OCI-LY1 (cell line): ENCODE measurements around the gene POLR2L.

ENCODE experiments used
- EZH2 ChIP-seq: fragments of 200-600 bp; sonication (generic), shearing (Covaris generic); IDR thresholded peaks from 2 replicates; pipeline ENCODE4 v1.8.0; 2017; ENCODE audit warnings: borderline replicate concordance, mixed run types, mild to moderate bottlenecking, antibody characterized with exemption, low read length, moderate library complexity, mixed read lengths
- TF ChIP-seq, protein P1 (sequence below): fragments of 200-600 bp; sonication (generic), shearing (Covaris generic); IDR thresholded peaks from 2 replicates; pipeline ENCODE4 v1.5.1; 2017; ENCODE audit warnings: mild to moderate bottlenecking, antibody characterized with exemption, low read length, moderate library complexity, mixed read lengths

DNA sequence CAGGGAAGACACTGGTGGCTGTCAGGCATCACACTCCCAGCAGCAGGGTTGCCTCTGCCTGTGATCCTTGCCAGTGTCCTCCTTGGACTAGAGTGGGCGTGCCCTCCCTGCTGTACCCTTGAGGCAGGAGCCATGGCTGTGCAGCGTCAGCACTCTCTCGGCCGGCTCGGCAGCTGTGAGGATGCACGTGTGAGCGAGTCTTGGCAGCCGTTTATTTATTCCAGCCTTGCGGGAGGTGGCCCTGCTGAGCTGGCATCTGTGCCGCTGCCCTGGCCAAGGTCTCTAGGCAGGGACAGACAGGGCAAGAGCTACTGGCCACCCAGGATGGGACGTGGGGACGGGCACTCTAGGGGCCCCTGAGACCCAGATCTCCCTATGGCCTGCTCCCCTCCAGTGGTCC is 34.2 kb upstream of the POLR2L start:
- TF ChIP-seq, protein P1, sequence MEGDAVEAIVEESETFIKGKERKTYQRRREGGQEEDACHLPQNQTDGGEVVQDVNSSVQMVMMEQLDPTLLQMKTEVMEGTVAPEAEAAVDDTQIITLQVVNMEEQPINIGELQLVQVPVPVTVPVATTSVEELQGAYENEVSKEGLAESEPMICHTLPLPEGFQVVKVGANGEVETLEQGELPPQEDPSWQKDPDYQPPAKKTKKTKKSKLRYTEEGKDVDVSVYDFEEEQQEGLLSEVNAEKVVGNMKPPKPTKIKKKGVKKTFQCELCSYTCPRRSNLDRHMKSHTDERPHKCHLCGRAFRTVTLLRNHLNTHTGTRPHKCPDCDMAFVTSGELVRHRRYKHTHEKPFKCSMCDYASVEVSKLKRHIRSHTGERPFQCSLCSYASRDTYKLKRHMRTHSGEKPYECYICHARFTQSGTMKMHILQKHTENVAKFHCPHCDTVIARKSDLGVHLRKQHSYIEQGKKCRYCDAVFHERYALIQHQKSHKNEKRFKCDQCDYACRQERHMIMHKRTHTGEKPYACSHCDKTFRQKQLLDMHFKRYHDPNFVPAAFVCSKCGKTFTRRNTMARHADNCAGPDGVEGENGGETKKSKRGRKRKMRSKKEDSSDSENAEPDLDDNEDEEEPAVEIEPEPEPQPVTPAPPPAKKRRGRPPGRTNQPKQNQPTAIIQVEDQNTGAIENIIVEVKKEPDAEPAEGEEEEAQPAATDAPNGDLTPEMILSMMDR, result no peak
- no peak for TF ChIP-seq EZH2
